MCF 10A (cell line): Measurements from ENCODE around the gene SNX24. TPM values are rescaled to one million over a fixed set of nuclear protein-coding genes. Genes with fewer than 3 reads are reported as not detected.

ENCODE experiments used
- BruUV-seq: library from RNA; stranded (reverse); fragments of 400-500 nt; replicated peaks from 2 replicates; lab custom pipeline; 2021; lab: Mats Ljungman, UMichigan
- CTCF ChIA-PET: fragments of 300-600 bp; sonication (Branson Sonifier 250); formaldehyde crosslinking; extraction: SDS; loops from one replicate; lab custom pipeline; 2021; ENCODE audit warnings: antibody characterized with exemption, inconsistent platforms; lab: Yijun Ruan, JAX
- POLR2A ChIA-PET: fragments of 300-600, 350-650 bp; sonication (Branson Sonifier 250); formaldehyde crosslinking; extraction: SDS; loops from one replicate; lab custom pipeline; 2020; ENCODE audit warnings: antibody characterized with exemption, inconsistent platforms; lab: Yijun Ruan, JAX
- DNase-seq: peaks from one replicate; pipeline ENCODE4 v3.0.0-alpha.2; 2018; ENCODE audit not compliant: unreplicated experiment
- H3K27ac Mint-ChIP-seq: one replicate; pipeline ENCODE4 v1.8.0; 2022; ENCODE audit warnings: mild to moderate bottlenecking, low read depth, mixed read lengths; ENCODE audit not compliant: unreplicated experiment
- H3K27me3 Mint-ChIP-seq: one replicate; pipeline ENCODE4 v1.8.0; 2022; ENCODE audit warnings: mixed read lengths; ENCODE audit not compliant: insufficient read depth, unreplicated experiment
- H3K36me3 Mint-ChIP-seq: one replicate; pipeline ENCODE4 v1.8.0; 2022; ENCODE audit warnings: mild to moderate bottlenecking, moderate library complexity, mixed read lengths; ENCODE audit not compliant: insufficient read depth, unreplicated experiment
- H3K4me1 Mint-ChIP-seq: one replicate; pipeline ENCODE4 v1.8.0; 2022; ENCODE audit warnings: mixed read lengths; ENCODE audit not compliant: insufficient read depth, unreplicated experiment
- H3K4me3 Mint-ChIP-seq: one replicate; pipeline ENCODE4 v1.8.0; 2022; ENCODE audit warnings: mild to moderate bottlenecking, moderate library complexity, mixed read lengths; ENCODE audit not compliant: unreplicated experiment
- H3K9me3 Mint-ChIP-seq: one replicate; pipeline ENCODE4 v1.8.0; 2022; ENCODE audit warnings: mixed read lengths; ENCODE audit not compliant: unreplicated experiment
- intact Hi-C: fragments of 100-400 bp; cut with micrococcal nuclease; formaldehyde crosslinking; loops from 2 replicates; pipeline ENCODE4 v1.14.1; 2022
- total RNA-seq: library from RNA; stranded (reverse); gene quantifications from 2 replicates; pipeline ENCODE4 v1.2.3, GENCODE V29; 2022
- TF ChIP-seq, protein P1 (sequence below): fragments of 200-600 bp; IDR thresholded peaks from one replicate; pipeline ENCODE4 v1.8.0; 2022; ENCODE audit warnings: antibody characterized with exemption, mild to moderate bottlenecking; ENCODE audit not compliant: unreplicated experiment

Gene SNX24
- total RNA-seq, 1 experiment from 2014 or later: 97.0 TPM

DNA sequence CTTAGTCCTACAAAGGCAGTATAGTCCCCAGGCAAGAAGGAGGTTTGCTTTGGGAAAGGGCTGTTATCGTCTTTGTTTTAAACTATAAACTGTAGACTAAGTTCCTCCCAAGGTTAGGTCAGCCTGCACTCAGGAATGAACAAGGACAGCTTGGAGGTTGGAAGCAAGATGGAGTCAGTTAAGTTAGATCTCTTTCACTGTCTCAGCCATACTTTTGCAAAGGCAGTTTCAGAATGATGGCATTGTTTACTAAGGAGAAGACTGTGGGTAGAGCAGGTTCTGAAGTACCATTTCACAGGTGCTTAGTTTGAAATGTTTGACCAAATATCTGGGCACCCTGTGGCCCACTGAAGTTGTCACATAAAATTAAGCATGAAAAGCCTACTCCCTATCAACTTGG is 19.4 kb downstream of the SNX24 start:
- no TSS peak for BruUV-seq
- Mint-ChIP-seq H3K9me3 (peaks cover 16% of the 10 kb centered on the region), H3K36me3 (peaks cover 30% of the 10 kb centered on the region), H3K4me3 (no peak overlapping the region), H3K27ac (no peak overlapping the region), H3K27me3 (no peaks in the 10 kb centered on the region), H3K4me1 (peaks cover 21% of the 10 kb centered on the region)
- TF ChIP-seq, protein P1, sequence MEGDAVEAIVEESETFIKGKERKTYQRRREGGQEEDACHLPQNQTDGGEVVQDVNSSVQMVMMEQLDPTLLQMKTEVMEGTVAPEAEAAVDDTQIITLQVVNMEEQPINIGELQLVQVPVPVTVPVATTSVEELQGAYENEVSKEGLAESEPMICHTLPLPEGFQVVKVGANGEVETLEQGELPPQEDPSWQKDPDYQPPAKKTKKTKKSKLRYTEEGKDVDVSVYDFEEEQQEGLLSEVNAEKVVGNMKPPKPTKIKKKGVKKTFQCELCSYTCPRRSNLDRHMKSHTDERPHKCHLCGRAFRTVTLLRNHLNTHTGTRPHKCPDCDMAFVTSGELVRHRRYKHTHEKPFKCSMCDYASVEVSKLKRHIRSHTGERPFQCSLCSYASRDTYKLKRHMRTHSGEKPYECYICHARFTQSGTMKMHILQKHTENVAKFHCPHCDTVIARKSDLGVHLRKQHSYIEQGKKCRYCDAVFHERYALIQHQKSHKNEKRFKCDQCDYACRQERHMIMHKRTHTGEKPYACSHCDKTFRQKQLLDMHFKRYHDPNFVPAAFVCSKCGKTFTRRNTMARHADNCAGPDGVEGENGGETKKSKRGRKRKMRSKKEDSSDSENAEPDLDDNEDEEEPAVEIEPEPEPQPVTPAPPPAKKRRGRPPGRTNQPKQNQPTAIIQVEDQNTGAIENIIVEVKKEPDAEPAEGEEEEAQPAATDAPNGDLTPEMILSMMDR: no peak
- DNase-seq: no peak
- ChIA-PET CTCF (no interaction called here), POLR2A (interaction anchor here (7.3 kb wide), 1 partner anchor 18 kb away, joined by 67 read pairs; the partner anchor contains the start of gene SNX24)
- intact Hi-C loops: no loop called here

DNA sequence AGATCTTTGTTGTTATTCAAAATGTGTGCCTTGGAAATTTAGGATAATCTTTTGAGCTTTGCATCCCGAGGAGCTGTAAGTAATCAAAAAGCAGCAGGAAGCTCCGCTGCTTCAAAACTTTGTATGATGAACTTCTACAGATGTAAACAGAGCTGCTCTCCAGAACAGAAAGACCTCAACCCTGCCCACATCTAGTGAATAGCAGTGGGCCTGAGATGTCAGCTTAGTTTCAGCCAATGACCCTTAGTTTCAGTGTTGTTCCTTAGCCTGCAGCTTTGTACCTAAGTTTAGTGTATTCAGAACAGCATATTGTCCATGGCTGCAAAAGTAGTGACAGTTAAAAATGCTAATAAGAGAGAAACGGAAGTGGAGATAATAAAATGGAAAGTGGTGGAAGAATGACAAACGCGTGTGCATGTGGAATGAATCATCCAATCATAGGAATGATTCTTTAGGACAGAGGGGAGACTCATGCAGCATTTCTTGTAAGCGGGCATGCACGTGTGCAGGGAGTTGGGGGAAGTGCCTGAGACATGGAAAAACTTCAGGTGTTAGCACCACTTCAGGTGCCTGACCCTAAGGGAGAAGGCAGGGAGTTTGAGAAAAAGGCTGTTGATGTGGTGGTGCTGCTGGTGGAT is 24.9 kb downstream of the SNX24 start:
- Mint-ChIP-seq H3K27ac (no peak overlapping the region), H3K9me3 (no peaks in the 10 kb centered on the region), H3K4me1 (peaks cover 13% of the 10 kb centered on the region), H3K36me3 (peaks cover 28% of the 10 kb centered on the region), H3K4me3 (no peak overlapping the region), H3K27me3 (no peaks in the 10 kb centered on the region)
- no TSS peak for BruUV-seq
- TF ChIP-seq, protein P1: no peak
- POLR2A ChIA-PET: interaction anchor here (0.8 to 1.9 kb wide), 2 partner anchors 10 to 24 kb away, joined by 6 to 9 read pairs; no protein-coding TSS in a partner anchor
- no peak for DNase-seq
- CTCF ChIA-PET: interaction anchor here (0.6 to 3.2 kb wide), 4 partner anchors 10 to 475 kb away, joined by 3 to 11 read pairs (median 4); no protein-coding TSS in a partner anchor
- intact Hi-C loops: no loop called here

DNA sequence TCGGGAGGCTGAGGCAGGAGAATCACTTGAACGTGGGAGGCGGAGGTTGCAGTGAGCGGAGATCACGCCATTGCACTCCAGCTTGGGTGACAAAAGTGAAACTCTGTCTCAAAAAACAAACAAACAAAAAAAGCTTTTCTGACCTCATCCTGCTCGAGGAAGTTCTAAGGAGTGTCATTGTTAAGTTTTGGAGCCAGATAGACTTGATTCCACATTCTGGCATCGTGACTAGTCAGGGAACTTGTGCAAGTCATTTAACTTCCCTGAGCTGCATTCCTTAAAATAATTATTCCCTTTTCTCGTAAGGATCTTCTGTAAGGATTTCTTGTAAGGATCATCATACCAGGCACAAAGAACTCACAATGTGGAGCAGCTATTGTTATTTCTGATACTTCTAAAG is 26.2 kb downstream of the SNX24 start:
- TF ChIP-seq, protein P1: no peak
- no peak for DNase-seq
- POLR2A ChIA-PET: interaction anchor here (0.8 to 1.9 kb wide), 2 partner anchors 9 to 20 kb away, joined by 3 to 9 read pairs; no protein-coding TSS in a partner anchor
- peaks cover 18% of the 10 kb centered on the region for H3K36me3 Mint-ChIP-seq
- H3K9me3 Mint-ChIP-seq: no peaks in the 10 kb centered on the region
- no peak overlapping the region for H3K4me3 Mint-ChIP-seq
- H3K4me1 Mint-ChIP-seq: peaks cover 14% of the 10 kb centered on the region
- H3K27ac Mint-ChIP-seq: no peak overlapping the region
- intact Hi-C loops: no loop called here
- CTCF ChIA-PET: interaction anchor here (0.6 to 3.2 kb wide), 3 partner anchors 11 to 678 kb away, joined by 3 to 11 read pairs (median 6); no protein-coding TSS in a partner anchor
- H3K27me3 Mint-ChIP-seq: no peaks in the 10 kb centered on the region
- no TSS peak for BruUV-seq

DNA sequence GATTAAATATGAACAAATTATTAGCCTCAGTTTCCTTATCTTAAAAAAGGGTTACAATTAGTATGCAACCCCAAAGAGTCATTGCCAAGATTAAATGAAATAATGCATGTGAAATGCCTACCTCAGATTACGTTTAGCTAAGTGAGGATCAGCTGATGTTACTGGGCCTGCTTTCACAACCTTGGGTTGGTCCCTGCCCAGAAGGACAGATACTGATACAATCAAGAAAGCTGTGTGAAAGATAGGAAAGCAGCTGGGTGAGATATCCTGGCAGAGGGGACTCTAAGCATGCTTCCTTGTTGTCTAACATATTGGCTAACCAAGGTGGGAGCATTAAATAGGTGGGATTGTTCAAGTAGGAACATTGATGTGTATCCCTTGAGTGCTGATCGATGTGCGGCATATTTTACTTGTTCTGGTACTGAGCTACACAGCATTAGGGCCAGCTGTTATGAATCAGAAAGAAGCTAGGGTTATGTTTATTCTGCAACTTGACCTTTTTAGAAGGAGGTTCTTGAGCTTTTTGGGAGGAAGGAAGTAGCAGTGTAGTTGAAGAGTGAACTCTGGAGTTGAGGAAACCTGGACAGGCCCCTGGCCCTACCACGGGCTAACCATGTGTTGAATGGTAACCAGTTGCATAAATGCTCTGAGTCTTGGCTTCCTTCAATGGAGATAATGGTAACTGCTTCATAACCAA is 28.9 kb downstream of the SNX24 start:
- TF ChIP-seq, protein P1: no peak
- POLR2A ChIA-PET: interaction anchor here (0.9 to 2.0 kb wide), 6 partner anchors 8 to 99 kb away, joined by 3 to 5 read pairs (median 4); partner anchors contain the start of genes SNX2 and SNX24
- BruUV-seq: no TSS peak
- Mint-ChIP-seq H3K9me3 (no peaks in the 10 kb centered on the region), H3K36me3 (peaks cover 6% of the 10 kb centered on the region), H3K27ac (no peak overlapping the region), H3K27me3 (no peaks in the 10 kb centered on the region), H3K4me1 (peaks cover 21% of the 10 kb centered on the region), H3K4me3 (no peak overlapping the region)
- CTCF ChIA-PET: interaction anchor here (0.7 to 1.3 kb wide), 4 partner anchors 16 to 380 kb away, joined by 3 to 5 read pairs (median 4); no protein-coding TSS in a partner anchor
- DNase-seq: no peak
- intact Hi-C loops: no loop called here
